Measurements from ENCODE around the gene DIP2C. TPM values are rescaled to one million over a fixed set of nuclear protein-coding genes. Genes with fewer than 3 reads are reported as not detected.

The DIP2C gene
- total and polyA plus RNA-seq, 3 experiments from 2014 or later = 0.44 to 1.1 (median 0.55) TPM

DNA sequence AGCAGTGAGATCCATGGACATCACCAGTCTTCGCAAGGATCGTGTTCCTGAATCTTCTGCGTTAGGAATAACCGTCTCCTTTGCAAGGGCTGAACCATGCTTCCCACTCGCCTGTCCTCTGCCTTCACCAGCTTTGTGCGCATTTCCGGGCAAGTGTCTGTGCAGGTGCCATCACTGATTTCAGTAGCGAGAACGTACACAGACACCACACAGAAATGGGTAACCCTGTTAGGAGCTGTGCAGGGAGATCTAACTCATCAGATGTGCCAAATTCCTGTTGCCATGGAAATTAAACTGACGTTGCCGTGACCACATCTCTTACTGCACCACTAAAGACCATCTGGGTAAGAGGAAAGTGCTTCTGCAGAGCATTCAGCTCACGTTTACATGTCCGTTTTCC lies 146.3 kb downstream of the DIP2C start:
- ChIA-PET CTCF (no interaction called here), POLR2A (no interaction called here)
- no peaks in the 10 kb centered on the region for H3K4me1 ChIP-seq (ENCODE audit: insufficient read depth, low read length)
- peaks cover 0 to 4% (median 0%) of the 10 kb centered on the region in 5 donors for H3K9me3 Mint-ChIP-seq
- H3K27ac ChIP-seq (ENCODE audit: low read depth, low read length) = no peak overlapping the region
- H3K27ac Mint-ChIP-seq = no peak overlapping the region
- H3K4me1 Mint-ChIP-seq = peaks cover 0 to 15% (median 4%) of the 10 kb centered on the region in 3 donors
- no peak for DNase-seq
- H3K4me3 Mint-ChIP-seq = no peak overlapping the region
- H3K9me3 ChIP-seq (ENCODE audit: low read length) = no peaks in the 10 kb centered on the region
- H3K4me3 ChIP-seq (ENCODE audit: low read length) = no peak overlapping the region
- no peaks in the 10 kb centered on the region for H3K27me3 ChIP-seq (ENCODE audit: insufficient read depth, low read length, poor library complexity, severe bottlenecking)
- no peaks in the 10 kb centered on the region for H3K36me3 Mint-ChIP-seq
- peaks cover 14 to 76% of the 10 kb centered on the region in 2 donors for H3K27me3 Mint-ChIP-seq
- no peaks in the 10 kb centered on the region for H3K36me3 ChIP-seq (ENCODE audit: insufficient read depth, low read length)

DNA sequence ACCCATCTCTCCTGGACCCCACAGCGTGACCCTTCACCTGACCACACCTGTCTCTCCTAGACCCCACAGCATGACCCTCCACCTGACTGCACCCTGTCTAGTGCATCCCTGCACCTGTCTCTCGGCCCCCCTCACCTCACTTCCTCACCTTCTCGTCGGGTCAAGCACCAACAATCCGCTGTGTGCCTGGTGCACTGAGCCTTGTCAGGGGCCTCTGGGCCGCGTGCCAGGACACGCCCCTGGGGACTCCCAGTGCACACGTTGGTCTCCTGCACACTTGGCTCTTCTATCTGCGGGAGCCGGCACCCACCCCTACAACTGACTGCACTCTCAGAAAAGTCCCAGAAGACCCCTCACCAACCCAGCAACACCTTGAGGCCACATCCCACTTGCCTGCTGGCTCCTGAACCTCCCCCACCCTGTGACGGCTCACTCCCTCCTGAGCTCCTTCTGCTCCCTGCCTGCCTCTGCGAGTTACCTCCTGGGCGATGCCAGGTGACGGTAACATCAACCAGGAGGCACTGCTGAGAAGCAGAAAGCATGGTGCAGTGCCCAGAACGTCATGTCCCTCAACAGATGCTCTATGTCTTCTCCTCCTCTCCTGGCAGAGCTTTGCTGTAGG lies 147.6 kb downstream of the DIP2C start:
- Histone ChIP-seq H3K4me1 (ENCODE audit: insufficient read depth, low read length) (no peaks in the 10 kb centered on the region), H3K36me3 (ENCODE audit: insufficient read depth, low read length) (no peaks in the 10 kb centered on the region), H3K9me3 (ENCODE audit: low read length) (no peaks in the 10 kb centered on the region), H3K27ac (ENCODE audit: low read depth, low read length) (no peak overlapping the region), H3K4me3 (ENCODE audit: low read length) (no peak overlapping the region), H3K27me3 (ENCODE audit: insufficient read depth, low read length, poor library complexity, severe bottlenecking) (no peaks in the 10 kb centered on the region)
- Mint-ChIP-seq H3K27ac (peak overlapping the region in 1 of 8 donors; percentile 87), H3K4me1 (peaks cover 0 to 15% (median 4%) of the 10 kb centered on the region in 3 donors), H3K9me3 (peaks cover 0 to 2% (median 0%) of the 10 kb centered on the region in 5 donors), H3K4me3 (no peak overlapping the region), H3K27me3 (peaks cover 14 to 76% of the 10 kb centered on the region in 2 donors), H3K36me3 (no peaks in the 10 kb centered on the region)
- no peak for DNase-seq
- ChIA-PET POLR2A (no interaction called here), CTCF (no interaction called here)

DNA sequence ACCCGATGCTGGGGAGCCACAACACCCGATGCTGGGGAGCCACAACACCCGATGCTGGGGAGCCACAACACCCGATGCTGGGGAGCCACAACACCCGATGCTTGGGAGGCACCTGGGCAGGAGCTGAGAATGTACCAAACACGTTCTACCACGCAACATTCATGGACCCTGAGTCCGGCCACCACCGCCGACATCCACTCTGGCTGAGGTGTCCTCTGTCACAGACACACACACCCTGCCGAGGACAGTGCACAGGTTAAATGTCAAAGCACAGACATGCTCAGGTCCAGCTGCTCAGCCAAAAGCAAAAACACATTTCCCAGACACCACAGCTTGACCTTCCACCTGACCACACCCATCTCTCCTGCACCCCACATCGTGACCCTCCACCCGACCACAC lies 148.4 kb downstream of the DIP2C start:
- DNase-seq = no peak
- no peaks in the 10 kb centered on the region for H3K36me3 Mint-ChIP-seq
- peaks cover 14 to 79% of the 10 kb centered on the region in 2 donors for H3K27me3 Mint-ChIP-seq
- H3K27ac ChIP-seq (ENCODE audit: low read depth, low read length) = no peak overlapping the region
- H3K9me3 Mint-ChIP-seq = peaks cover 0 to 2% (median 0%) of the 10 kb centered on the region in 5 donors
- no peaks in the 10 kb centered on the region for H3K4me1 ChIP-seq (ENCODE audit: insufficient read depth, low read length)
- no peak overlapping the region for H3K4me3 ChIP-seq (ENCODE audit: low read length)
- POLR2A ChIA-PET = no interaction called here
- CTCF ChIA-PET = no interaction called here
- no peak overlapping the region for H3K4me3 Mint-ChIP-seq
- H3K27me3 ChIP-seq (ENCODE audit: insufficient read depth, low read length, poor library complexity, severe bottlenecking) = no peaks in the 10 kb centered on the region
- no peak overlapping the region for H3K27ac Mint-ChIP-seq
- H3K36me3 ChIP-seq (ENCODE audit: insufficient read depth, low read length) = no peaks in the 10 kb centered on the region
- peaks cover 0 to 15% (median 4%) of the 10 kb centered on the region in 3 donors for H3K4me1 Mint-ChIP-seq
- no peaks in the 10 kb centered on the region for H3K9me3 ChIP-seq (ENCODE audit: low read length)

DNA sequence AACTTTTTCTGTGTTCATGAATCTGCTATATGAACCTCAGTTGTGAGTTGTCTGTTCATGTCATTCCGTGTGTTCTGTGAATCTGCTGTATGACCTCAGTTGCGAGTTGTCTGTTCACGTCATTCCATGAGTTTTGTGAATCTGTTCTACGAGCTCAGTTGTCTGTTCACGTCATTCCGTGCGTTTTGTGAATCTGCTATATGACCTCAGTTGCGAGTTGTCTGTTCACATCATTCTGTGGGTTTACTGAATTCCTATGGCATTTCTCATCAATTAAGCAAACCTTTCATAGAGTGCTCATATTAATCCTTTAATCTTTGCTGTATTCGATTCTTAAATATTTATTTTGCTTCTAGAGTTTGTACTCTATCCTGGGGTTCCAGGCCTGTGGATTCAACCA lies 150.6 kb downstream of the DIP2C start:
- Mint-ChIP-seq H3K27ac (no peak overlapping the region), H3K27me3 (peaks cover 15 to 82% of the 10 kb centered on the region in 2 donors), H3K4me3 (no peak overlapping the region), H3K9me3 (peaks cover 0 to 2% (median 0%) of the 10 kb centered on the region in 5 donors), H3K4me1 (peaks cover 0 to 15% (median 4%) of the 10 kb centered on the region in 3 donors), H3K36me3 (no peaks in the 10 kb centered on the region)
- Histone ChIP-seq H3K27ac (ENCODE audit: low read depth, low read length) (no peak overlapping the region), H3K9me3 (ENCODE audit: low read length) (no peaks in the 10 kb centered on the region), H3K36me3 (ENCODE audit: insufficient read depth, low read length) (no peaks in the 10 kb centered on the region), H3K4me1 (ENCODE audit: insufficient read depth, low read length) (no peaks in the 10 kb centered on the region), H3K4me3 (ENCODE audit: low read length) (no peak overlapping the region), H3K27me3 (ENCODE audit: insufficient read depth, low read length, poor library complexity, severe bottlenecking) (no peaks in the 10 kb centered on the region)
- ChIA-PET POLR2A (no interaction called here), CTCF (no interaction called here)
- no peak for DNase-seq

DNA sequence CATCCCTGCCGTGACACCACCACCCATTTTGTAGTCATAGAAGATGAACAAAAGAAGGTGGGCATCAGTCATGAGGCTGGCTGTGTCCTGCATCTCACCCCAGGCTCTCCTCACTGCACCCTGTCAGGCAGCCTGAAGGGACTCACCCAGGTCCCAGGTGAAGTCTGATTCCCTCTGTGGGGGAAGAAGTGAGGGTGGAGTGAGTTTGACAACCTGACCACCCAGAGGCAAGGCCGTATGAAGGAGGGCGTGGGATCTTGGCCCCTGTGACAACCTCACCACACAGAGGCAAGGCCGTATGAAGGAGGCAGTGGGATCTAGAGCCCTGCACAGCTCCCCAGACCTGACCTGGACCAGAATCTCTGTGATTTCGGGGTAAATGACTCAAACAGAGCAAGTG lies 152.5 kb downstream of the DIP2C start:
- Histone ChIP-seq H3K27ac (ENCODE audit: low read depth, low read length) (no peak overlapping the region), H3K27me3 (ENCODE audit: insufficient read depth, low read length, poor library complexity, severe bottlenecking) (no peaks in the 10 kb centered on the region), H3K4me1 (ENCODE audit: insufficient read depth, low read length) (no peaks in the 10 kb centered on the region), H3K9me3 (ENCODE audit: low read length) (no peaks in the 10 kb centered on the region), H3K36me3 (ENCODE audit: insufficient read depth, low read length) (no peaks in the 10 kb centered on the region), H3K4me3 (ENCODE audit: low read length) (no peak overlapping the region)
- Mint-ChIP-seq H3K27me3 (peaks cover 15 to 73% of the 10 kb centered on the region in 2 donors), H3K4me3 (no peak overlapping the region), H3K9me3 (no peaks in the 10 kb centered on the region), H3K36me3 (no peaks in the 10 kb centered on the region), H3K27ac (no peak overlapping the region), H3K4me1 (peaks cover 0 to 12% (median 4%) of the 10 kb centered on the region in 3 donors)
- DNase-seq = no peak
- POLR2A ChIA-PET = no interaction called here
- CTCF ChIA-PET = no interaction called here

DNA sequence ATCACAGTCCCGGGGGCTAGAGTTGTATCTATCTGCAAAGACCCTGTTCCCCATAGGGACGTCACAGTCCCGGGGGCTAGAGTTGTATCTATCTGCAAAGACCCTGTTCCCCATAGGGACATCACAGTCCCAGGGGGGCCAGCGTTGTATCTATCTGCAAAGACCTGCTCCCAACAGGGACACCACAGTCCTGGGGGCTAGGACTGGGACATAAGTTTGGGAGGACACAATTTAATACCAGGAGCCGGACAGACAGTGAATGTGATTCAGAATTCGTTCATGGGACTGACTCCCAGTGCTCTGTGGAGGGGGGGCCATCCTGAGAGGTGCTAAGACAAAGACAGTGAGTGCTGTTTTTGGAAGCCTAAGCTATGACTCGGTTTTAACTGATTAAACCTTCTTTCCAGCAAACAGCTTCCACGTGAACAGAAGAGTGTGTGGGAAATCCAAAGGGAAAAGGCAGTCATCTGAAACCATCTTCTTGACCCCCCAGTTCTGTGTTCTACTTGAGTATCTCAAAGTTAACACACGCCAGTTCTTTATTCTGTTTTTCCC lies 153.0 kb downstream of the DIP2C start:
- DNase-seq = no peak
- Mint-ChIP-seq H3K27me3 (peaks cover 11 to 69% of the 10 kb centered on the region in 2 donors), H3K27ac (no peak overlapping the region), H3K36me3 (no peaks in the 10 kb centered on the region), H3K4me1 (peaks cover 0 to 7% (median 4%) of the 10 kb centered on the region in 3 donors), H3K4me3 (no peak overlapping the region), H3K9me3 (no peaks in the 10 kb centered on the region)
- POLR2A ChIA-PET = no interaction called here
- Histone ChIP-seq H3K27ac (ENCODE audit: low read depth, low read length) (no peak overlapping the region), H3K4me1 (ENCODE audit: insufficient read depth, low read length) (no peaks in the 10 kb centered on the region), H3K4me3 (ENCODE audit: low read length) (no peak overlapping the region), H3K36me3 (ENCODE audit: insufficient read depth, low read length) (no peaks in the 10 kb centered on the region), H3K9me3 (ENCODE audit: low read length) (no peaks in the 10 kb centered on the region), H3K27me3 (ENCODE audit: insufficient read depth, low read length, poor library complexity, severe bottlenecking) (no peaks in the 10 kb centered on the region)
- CTCF ChIA-PET = no interaction called here

DNA sequence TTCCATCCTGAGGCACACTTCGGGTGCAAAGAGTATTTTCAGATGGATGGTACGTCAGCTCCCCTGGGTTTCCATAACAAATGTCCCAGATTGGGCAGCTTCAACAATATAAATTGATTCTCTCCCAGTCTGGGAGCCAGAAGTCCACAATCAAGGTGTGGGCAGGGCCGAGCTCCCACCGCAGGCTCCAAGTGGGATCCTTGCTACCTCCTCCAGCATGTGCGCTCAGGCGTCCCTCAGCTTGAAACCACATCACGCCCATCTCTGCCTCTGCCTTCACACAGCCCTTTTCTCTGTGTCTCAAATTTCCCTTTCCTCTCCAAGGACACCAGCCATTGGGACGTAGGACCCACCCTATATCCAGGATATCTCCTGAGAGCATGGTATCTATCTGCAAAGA lies 153.5 kb downstream of the DIP2C start:
- Histone ChIP-seq H3K27ac (ENCODE audit: low read depth, low read length) (no peak overlapping the region), H3K4me3 (ENCODE audit: low read length) (no peak overlapping the region), H3K4me1 (ENCODE audit: insufficient read depth, low read length) (no peaks in the 10 kb centered on the region), H3K9me3 (ENCODE audit: low read length) (no peaks in the 10 kb centered on the region), H3K36me3 (ENCODE audit: insufficient read depth, low read length) (no peaks in the 10 kb centered on the region), H3K27me3 (ENCODE audit: insufficient read depth, low read length, poor library complexity, severe bottlenecking) (no peaks in the 10 kb centered on the region)
- Mint-ChIP-seq H3K4me1 (peaks cover 0 to 7% (median 4%) of the 10 kb centered on the region in 3 donors), H3K36me3 (no peaks in the 10 kb centered on the region), H3K4me3 (no peak overlapping the region), H3K27ac (no peak overlapping the region), H3K27me3 (peaks cover 11 to 65% of the 10 kb centered on the region in 2 donors), H3K9me3 (no peaks in the 10 kb centered on the region)
- CTCF ChIA-PET = no interaction called here
- POLR2A ChIA-PET = no interaction called here
- DNase-seq = no peak

DNA sequence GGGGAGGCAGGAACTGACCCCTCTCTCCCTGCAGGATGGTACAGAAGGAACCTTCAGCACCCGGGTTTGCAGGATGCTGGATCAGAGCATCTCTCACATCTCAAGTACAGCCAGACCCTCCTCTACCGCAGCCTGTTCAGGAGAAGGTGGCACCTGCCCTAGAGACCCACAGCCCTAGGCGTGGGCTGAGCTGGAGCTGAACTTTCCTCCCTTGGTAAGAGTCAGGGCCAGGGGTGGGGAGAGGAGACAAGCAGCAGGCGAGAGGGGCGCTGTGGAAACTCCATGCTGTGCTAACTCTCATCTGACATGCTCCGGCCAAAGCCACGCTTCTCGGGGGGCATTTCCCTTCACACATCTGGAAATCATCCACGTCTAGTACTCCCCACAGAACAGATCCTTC lies 154.4 kb downstream of the DIP2C start:
- POLR2A ChIA-PET = no interaction called here
- H3K27me3 Mint-ChIP-seq = peaks cover 12 to 63% of the 10 kb centered on the region in 2 donors
- CTCF ChIA-PET = no interaction called here

More for the DNA sequence above, 154.4 kb downstream of the DIP2C start:
- Histone ChIP-seq H3K27me3 (ENCODE audit: insufficient read depth, low read length, poor library complexity, severe bottlenecking) (no peaks in the 10 kb centered on the region), H3K27ac (ENCODE audit: low read depth, low read length) (no peak overlapping the region), H3K9me3 (ENCODE audit: low read length) (no peaks in the 10 kb centered on the region), H3K4me1 (ENCODE audit: insufficient read depth, low read length) (no peaks in the 10 kb centered on the region), H3K36me3 (ENCODE audit: insufficient read depth, low read length) (no peaks in the 10 kb centered on the region), H3K4me3 (ENCODE audit: low read length) (no peak overlapping the region)
- H3K27ac Mint-ChIP-seq = no peak overlapping the region
- H3K9me3 Mint-ChIP-seq = no peaks in the 10 kb centered on the region
- no peaks in the 10 kb centered on the region for H3K36me3 Mint-ChIP-seq
- no peaks in the 10 kb centered on the region for H3K4me1 Mint-ChIP-seq
- H3K4me3 Mint-ChIP-seq = no peak overlapping the region
- DNase-seq = no peak

Measured in CD8-positive, alpha-beta memory T cell (primary cell).